HG03460 (cell line): Measurements from ENCODE around the gene AK9.

Experiments used
- ATAC-seq: cut with Tn5 transposase; IDR thresholded peaks from one replicate; pipeline ENCODE4 v1.9.1; 2021; ENCODE audit not compliant: unreplicated experiment

Gene AK9

GRCh38 chr6:109515781-109516409 lies 175.1 kb downstream of the AK9 start:
- ATAC-seq = no peak

GRCh38 chr6:109514946-109515345 lies 176.1 kb downstream of the AK9 start:
- ATAC-seq = no peak

- ATAC-seq = no peak
These were observed 177.4 kb downstream of the AK9 start for GRCh38 chr6:109513571-109514071.

GRCh38 chr6:109512271-109512817 lies 178.7 kb downstream of the AK9 start:
- ATAC-seq = no peak

GRCh38 chr6:109511832-109512231 lies 179.2 kb downstream of the AK9 start:
- ATAC-seq = no peak

GRCh38 chr6:109510358-109510757 lies 180.6 kb downstream of the AK9 start:
- no peak for ATAC-seq

- ATAC-seq = no peak
These were observed 182.7 kb downstream of the AK9 start for GRCh38 chr6:109508166-109508860.

GRCh38 chr6:109507490-109508072 lies 183.4 kb downstream of the AK9 start:
- ATAC-seq = no peak

- ATAC-seq = no peak
These were observed 184.2 kb downstream of the AK9 start for GRCh38 chr6:109506841-109507240.

- ATAC-seq = no peak
These were observed 184.7 kb downstream of the AK9 start for GRCh38 chr6:109506314-109506713.

- no peak for ATAC-seq
These were observed 187.4 kb downstream of the AK9 start for GRCh38 chr6:109503327-109504224.

- ATAC-seq = no peak
These were observed 192.1 kb downstream of the AK9 start for GRCh38 chr6:109498936-109499335.

GRCh38 chr6:109498052-109498451 lies 192.9 kb downstream of the AK9 start:
- ATAC-seq = no peak

GRCh38 chr6:109496036-109496772 lies 194.8 kb downstream of the AK9 start:
- no peak for ATAC-seq

- no peak for ATAC-seq
These were observed 197.1 kb downstream of the AK9 start for GRCh38 chr6:109493865-109494264.

GRCh38 chr6:109491207-109491938 lies 199.6 kb downstream of the AK9 start:
- no peak for ATAC-seq

- no peak for ATAC-seq
These were observed 200.3 kb downstream of the AK9 start for GRCh38 chr6:109490713-109491112.

- no peak for ATAC-seq
These were observed 203.0 kb downstream of the AK9 start for GRCh38 chr6:109488001-109488400.

- ATAC-seq = no peak
These were observed 204.9 kb downstream of the AK9 start for GRCh38 chr6:109486068-109486467.
